Measurements from ENCODE around the gene ZSCAN16. TPM values are rescaled to one million over a fixed set of nuclear protein-coding genes. Genes with fewer than 3 reads are reported as not detected.
A peak's percentile ranks its signal among the peaks of the same experiment; 100 is the strongest.

The ZSCAN16 gene
- total and polyA plus RNA-seq, 9 of the 15 experiments (the other 6 are each of a cell fraction or from before 2014, with no cell fraction given), result 0.08 TPM; not detected in 8

GRCh38 chr6:28104392-28105244, 19.8 kb upstream of the ZSCAN16 start (continued):
- TF ChIP-seq RCOR1 (IDR thresholded peaks at IDR 0.05; ENCODE audit: borderline replicate concordance in 1 of 2, low read depth in 2 of 2, low read length in 2 of 2) (peak in 1 of 2 experiments; percentile 35; a peak in 1 of 4 replicates), MTA3 (IDR thresholded peaks at IDR 0.05; ENCODE audit: borderline replicate concordance) (peak; percentile 96), ARID4B (CRISPR knock-in tag; IDR thresholded peaks at IDR 0.05) (peak; percentile 56; the same call in 1 of the 2 replicates), NR2F6 (CRISPR knock-in tag; IDR thresholded peaks at IDR 0.05) (no peak), PTBP1 (IDR thresholded peaks at IDR 0.05; ENCODE audit: low read depth, low read length) (no peak), RBM14 (IDR thresholded peaks at IDR 0.05; ENCODE audit: borderline replicate concordance, insufficient read depth, low read depth, low read length) (no peak), HDAC6 (IDR thresholded peaks at IDR 0.05; ENCODE audit: low read depth, low read length) (0 out of 2 replicates have a peak, but pooled peaks have one; percentile 52), FOXM1 (IDR thresholded peaks at IDR 0.05; ENCODE audit: low read depth) (peak; percentile 9; the same call in 1 of the 2 replicates), FOXM1 (CRISPR knock-in tag; IDR thresholded peaks at IDR 0.05; ENCODE audit: low read depth) (0 out of 2 replicates have a peak, but pooled peaks have one; percentile 83), FOXK2 (conservative IDR thresholded peaks at IDR 0.05 in 1 of 2, IDR thresholded peaks at IDR 0.05 in 1 of 2; ENCODE audit: low read depth in 2 of 2) (no peak; a peak in 1 of 4 replicates), E2F3 (CRISPR knock-in tag; IDR thresholded peaks at IDR 0.05) (peak; percentile 75), ZNF518B (CRISPR knock-in tag; IDR thresholded peaks at IDR 0.05) (no peak), MCM2 (IDR thresholded peaks at IDR 0.05; ENCODE audit: low read depth) (no peak), GATAD2B (IDR thresholded peaks at IDR 0.05; ENCODE audit: borderline replicate concordance) (0 out of 2 replicates have a peak, but pooled peaks have one; percentile 1), ZBTB9 (CRISPR knock-in tag; IDR thresholded peaks at IDR 0.05) (peak; percentile 95)
